Midbrain (tissue), 1 donor: ENCODE results near the gene NAA50.

ENCODE experiments used
- DNase-seq: peaks from one replicate; lab custom pipeline; 2025; lab: John Stamatoyannopoulos, UW

NAA50 gene

GRCh38 chr3:113743006-113743630 is 2.9 kb downstream of the NAA50 start:
- DNase-seq: no peak

- DNase-seq: no peak
Observed at GRCh38 chr3:113741620-113742019, 4.4 kb downstream of the NAA50 start.

DNA sequence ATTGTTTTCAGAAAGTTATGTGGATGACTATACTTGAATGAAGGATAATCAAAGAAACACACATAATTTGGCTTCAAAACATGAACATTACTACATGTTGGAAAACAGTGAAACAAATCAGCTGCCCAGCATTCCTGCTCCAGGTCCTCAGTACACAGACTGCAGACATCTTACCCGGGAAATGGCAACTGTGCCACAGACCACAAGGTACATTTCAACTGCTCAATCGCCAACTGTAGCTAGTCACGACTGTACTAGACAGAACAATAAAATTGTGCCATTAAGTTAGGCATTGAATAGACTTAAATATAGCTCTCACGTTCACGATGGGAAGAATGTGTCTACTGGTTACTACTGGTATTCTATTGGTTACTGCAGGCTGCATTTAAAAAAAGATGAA is 5.0 kb downstream of the NAA50 start:
- DNase-seq: no peak

DNA sequence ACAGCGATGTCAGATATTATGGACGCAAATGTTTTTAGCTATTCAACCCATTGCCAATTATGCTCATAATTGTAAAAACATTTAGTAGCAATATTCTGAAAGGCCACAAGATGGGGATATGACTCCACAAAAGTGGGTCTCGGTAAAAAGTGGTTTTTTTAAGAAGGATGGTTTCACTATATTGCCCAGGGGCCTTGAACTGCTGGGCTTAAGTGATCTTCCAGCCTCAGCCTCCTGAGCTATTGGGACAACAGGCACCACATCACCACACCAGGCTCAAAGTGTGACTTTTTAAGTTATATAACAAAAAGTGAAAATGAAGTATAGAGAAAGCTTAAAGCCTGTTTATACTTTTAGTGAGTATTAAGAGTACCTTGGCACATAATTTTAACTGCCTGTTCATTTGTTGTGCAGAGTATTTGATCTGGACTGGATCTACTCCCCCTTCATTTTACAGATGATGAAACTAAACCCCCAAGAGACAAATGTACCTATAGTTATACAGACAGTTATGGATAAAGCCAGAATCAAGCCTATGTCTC is 9.4 kb downstream of the NAA50 start:
- peak; percentile 68 for DNase-seq

DNA sequence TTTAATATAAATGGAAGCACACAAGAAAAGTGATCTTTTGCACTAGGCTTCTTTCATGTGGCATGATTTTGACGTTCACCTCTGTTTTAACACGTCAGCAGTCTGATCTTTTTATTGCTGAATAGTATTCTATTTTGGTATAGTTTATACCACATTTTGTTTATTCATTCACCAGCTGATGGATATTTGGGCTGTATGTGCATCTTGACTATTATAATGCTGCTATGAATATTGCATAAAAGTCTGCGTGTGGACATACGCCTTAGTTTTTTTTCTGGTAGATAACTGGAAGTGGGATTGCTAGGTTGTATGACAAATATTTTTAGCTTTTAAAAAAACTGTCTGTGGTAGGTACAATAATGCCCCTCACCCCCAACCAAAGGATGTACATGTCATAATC is 14.4 kb downstream of the NAA50 start:
- no peak for DNase-seq

- no peak for DNase-seq
Observed at GRCh38 chr3:113730550-113730949, 15.5 kb downstream of the NAA50 start.

GRCh38 chr3:113728661-113729060 is 17.4 kb downstream of the NAA50 start:
- DNase-seq: no peak

GRCh38 chr3:113721636-113722035 is 24.4 kb downstream of the NAA50 start:
- no peak for DNase-seq

DNA sequence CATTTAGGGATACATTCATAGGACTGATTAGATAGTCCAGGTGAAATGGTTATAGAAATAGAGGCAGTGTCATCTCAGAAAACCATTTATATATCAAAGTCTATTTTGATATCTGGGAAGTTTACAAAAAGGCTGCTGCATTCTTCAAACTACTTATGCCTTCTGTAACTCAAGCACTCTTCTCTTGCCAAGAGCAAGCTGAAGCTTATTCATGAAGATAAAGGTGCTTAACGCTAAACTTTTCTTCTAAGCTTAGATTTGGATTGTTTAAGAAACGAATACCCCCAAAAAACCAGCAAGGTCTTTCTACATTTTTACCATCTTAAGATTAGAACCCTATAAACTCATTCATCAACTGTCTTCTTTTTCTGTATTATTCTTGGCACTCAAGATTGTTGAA is 26.3 kb downstream of the NAA50 start:
- no peak for DNase-seq

- DNase-seq: no peak
Observed at GRCh38 chr3:113719294-113719693, 26.8 kb downstream of the NAA50 start.

- no peak for DNase-seq
Observed at GRCh38 chr3:113717818-113718217, 28.2 kb downstream of the NAA50 start.

DNA sequence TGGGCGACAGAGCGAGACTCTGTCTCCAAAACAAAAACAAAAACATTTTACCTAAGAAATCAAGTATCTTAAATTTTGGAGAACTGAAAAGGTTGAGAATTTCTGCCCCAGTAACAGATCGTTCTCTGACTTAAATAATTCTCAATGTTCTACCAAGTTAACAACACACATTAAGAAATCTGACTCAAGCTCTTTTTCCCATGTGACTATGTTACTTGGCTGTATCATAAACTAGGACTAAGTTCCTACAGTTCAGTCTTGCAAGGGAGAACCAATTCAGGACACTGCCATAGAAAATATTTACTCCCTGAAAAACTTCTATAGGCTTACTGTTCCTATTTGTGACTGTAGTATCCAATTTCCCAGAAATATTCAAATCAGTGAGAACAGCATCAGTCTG is 28.7 kb downstream of the NAA50 start:
- DNase-seq: no peak

DNA sequence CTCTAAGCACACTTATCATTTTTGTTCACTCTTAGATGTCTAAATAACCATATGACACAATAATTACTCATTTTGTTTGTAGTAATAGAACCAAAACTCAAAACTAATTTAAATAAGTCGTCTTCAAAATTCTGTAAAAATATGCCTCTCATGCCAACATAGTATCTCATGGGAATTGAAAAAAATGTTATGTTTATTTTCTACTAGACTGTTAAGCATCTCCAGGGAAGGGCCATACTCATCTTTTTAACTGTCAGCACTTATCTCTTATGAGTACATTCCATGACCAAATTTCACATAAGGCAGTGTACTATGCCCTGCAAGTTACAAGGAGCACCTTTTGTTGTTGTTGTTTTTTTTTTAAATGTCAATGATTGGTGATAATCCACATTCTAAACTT is 31.3 kb downstream of the NAA50 start:
- DNase-seq: no peak

GRCh38 chr3:113712129-113712528 is 33.9 kb downstream of the NAA50 start:
- DNase-seq: no peak

DNA sequence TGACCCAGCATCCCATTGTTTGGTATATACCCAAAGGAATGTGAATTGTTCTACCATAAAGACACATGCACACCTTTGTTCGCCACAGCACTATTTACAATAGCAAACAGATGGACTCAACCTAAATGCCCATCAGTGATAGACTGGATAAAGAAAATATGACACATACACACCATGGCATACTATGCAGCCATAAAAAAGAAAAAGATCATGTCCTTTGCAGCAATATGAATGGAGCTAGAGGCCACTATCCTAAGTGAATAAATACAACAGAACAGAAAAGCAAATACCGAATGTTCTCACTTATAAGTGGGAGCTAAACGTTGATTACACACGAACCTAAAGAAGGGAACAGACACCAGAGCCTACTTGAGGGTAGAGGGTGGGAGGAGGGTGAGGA is 38.2 kb downstream of the NAA50 start:
- DNase-seq: no peak

DNA sequence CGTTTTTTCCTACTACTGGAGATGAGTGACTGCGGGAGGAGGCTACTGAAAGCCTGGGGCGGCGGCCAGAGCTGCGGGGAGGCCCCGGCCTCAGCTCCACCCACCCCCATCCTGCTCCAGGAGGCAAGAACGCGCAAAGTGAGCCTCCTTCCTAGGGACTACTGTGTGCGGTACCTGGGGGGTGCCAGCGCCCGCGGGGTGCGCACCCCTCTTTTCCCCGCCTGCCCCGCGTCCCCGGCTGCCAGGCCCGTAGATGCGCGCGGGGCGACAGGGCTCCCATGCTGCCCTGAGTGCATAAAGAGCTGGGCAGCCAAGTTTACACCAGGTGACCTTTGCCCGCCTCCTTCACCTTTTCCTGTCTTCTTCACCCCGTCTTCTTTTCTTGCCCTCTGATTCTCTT is 47.1 kb downstream of the NAA50 start:
- DNase-seq: no peak

DNA sequence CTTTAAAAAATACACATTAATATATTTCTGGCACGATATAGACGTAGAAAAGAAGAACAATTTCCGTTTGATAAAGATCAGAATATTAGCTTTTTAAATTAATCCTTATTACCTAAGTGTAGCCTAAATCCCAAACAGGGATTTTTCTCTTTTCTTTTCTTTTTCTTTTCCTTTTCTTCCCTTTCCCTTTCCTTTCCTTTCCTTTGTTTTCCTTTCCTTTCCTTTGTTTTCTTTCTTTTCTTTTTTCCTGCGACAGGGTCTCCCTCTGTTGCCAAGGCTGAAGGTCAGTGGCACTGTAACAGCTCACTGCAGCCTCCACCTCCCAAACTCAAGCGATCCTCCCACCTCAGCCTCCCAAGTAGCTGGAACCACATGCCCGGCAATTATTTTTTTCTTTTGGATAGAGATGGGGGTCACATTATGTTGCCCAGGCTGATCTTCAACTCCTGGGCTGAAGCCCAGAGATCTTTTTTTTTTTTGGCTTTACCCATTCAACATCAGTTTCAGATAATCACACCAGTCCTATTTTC is 47.8 kb downstream of the NAA50 start:
- DNase-seq: no peak

- peak; percentile 48 for DNase-seq
Observed at GRCh38 chr3:113697500-113698090, 48.5 kb downstream of the NAA50 start.

DNA sequence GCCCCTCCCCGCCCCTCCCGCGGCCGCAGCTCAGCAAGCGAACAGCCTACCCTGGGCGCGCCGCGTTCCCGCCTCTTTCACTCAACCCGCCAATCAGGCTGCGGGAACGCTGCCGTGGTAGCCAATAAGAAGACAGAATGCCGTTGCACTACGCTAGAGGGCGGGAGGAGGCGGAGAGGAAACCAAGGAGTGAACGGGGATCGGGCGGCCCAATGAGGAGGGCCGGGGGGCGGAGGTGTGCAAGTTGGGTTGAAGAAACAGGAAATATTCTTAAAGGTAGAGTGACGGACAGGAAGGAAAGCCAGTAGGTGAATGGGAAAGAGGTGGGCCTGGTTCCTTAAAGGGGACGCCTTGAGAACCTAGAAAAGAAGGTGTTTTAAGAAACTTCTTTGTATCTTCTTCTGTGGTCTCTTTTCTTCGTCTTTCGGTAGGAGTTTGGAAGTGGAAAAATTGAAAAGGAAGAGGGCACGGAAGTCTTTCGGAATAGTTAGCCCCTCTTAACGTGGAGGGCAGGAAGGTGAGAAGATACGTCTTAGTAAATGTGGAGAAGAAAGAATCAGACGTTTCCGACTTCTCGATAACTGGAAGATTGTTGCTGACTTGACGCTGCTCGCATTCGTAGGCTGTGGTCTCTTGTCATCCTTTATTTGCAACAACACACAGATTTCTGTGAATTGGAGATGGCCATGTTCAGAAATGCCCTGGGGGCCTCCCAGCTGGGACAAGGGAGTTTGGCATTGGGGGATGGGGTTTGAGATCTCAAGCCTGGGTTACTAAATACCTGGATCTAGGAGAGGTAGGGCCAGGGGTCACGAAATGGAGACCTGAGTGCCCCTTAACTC is 49.2 kb downstream of the NAA50 start:
- peak; percentile 100 for DNase-seq

DNA sequence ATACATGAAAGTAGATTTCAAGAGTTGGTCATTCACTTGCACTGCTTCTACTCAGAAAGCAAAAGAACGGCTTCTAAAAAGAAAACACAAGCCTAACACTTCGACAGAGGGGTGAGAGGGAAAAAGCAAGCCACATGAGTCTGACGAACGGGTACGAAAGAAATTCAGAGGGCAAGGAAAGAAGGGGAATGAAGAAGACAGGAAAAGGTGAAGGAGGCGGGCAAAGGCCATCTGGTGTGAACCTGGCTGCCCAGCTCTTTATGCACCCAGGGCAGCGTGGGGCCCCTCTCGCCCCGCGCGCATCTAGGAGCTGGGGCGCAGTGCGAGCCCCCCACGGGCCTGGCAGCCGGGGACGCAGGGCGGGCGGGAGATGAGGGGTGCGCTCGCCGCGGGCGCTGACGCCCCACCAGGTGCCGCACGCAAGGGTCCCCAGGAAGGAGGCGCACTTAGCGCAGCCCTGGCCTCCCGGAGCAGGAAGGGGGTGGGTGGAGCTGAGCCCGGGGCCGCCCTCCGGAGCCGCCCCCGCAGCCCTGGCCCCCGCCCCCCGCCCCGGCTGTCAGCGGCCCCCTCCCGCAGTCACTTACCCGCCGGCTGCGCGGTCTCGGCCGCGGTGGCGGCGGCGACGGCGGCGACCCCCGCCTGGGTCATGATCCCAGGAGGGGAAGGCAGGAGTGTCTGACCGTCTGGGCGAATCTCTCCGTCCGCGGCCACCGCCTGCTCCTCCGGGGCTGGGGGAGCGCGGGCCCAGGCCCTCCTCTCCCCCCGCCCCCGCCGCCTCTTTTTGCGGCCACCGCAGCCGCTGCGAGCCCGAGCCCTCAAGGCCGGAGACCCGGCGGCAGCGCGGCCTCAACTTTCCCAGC is 50.0 kb downstream of the NAA50 start, which contains the start of gene USF3:
TSS of gene USF3 (minus strand) at position 857 of the 860 bp plus-strand sequence. CDS start 21,764 bp downstream, outside the sequence.
- DNase-seq: peak; percentile 58

GRCh38 chr3:113695431-113695785 is 50.6 kb downstream of the NAA50 start:
- DNase-seq: no peak

DNA sequence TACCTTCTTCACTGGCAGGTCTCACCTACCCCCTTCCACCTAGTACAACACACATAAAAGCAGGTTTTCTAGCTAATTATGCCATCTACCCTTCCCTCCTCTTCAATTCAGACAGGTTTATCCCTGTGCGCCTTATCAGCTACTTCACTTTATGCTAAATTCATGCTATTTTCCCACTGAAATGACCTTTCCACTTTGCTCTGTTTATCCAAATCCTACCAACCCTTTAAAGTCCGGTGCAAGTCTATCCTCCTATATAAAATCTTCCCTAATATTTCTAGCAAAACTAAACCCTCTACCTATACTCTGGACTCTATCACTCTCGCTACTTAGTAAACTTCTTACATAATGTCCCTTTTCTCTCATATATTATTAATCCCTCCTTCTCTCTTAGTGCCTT is 55.6 kb downstream of the NAA50 start:
- DNase-seq: no peak
